ENCODE measurements around the gene TMEM139. TPM values are rescaled to one million over a fixed set of nuclear protein-coding genes. Genes with fewer than 3 reads are reported as not detected.
"Not testable (repeated sequence)": the region's sequence is repeated elsewhere in the genome, so short reads cannot be mapped to it uniquely, and the experiment has no call there.

The TMEM139 gene
- total RNA-seq, 2 donors from 2014 or later = 18.4 to 27.2 TPM

DNA sequence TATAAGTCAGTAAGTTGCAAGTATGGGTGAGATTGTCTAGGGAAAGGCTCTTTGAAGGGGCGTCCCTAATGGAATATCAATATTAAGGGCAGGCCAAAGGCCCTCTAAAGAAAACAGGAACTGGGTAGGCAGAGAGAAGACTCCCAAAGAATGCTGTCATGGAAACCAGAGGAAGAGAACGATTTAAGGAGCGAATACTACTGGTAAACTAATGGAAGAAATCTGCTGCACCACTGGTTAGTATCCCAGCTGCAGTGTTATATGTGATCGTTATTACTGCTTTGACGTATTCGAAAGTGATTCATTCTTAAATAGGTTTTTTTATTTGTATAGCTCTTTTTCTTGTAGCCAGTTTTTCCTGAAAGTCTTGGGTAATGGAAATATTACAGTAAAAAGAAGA is 4.7 kb downstream of the TMEM139 start:
- no peak for DNase-seq
- Histone ChIP-seq H3K36me3 (peaks cover 9% of the 10 kb centered on the region), H3K4me3 (peak overlapping the region; percentile 89), H3K4me1 (no peaks in the 10 kb centered on the region), H3K27me3 (no peaks in the 10 kb centered on the region), H3K9ac (ENCODE audit: low read depth in 2 of 2, low read length in 2 of 2) (peak overlapping the region in 1 of 2 donors; percentile 79), H3K27ac (no peak overlapping the region), H3K9me3 (no peaks in the 10 kb centered on the region)
- TF ChIP-seq CTCF (IDR thresholded peaks at IDR 0.05) = no peak
- intact Hi-C loops (cut with DNase I) = no loop called here

DNA sequence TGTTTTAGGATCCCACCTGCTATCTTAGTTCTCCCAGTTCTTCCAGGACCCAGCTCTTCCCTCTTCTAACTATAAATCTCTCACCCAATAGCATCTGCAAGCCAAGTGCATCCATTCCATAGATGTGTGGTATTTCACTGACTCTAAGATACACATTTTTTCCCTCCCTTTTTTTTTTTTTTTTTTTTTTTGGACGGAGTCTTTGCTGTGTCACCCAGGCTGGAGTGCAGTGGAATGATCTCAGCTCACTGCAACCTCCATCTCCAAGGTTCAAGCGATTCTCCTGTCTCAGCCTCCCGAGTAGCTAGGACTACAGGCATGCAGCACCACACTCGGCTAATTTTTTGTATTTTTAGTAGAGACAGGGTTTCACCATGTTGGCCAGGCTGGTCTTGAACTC is 5.1 kb downstream of the TMEM139 start:
- H3K4me1 ChIP-seq; DNase-seq; H3K4me3 ChIP-seq; intact Hi-C loops (cut with DNase I); H3K9me3 ChIP-seq; H3K27ac ChIP-seq; H3K27me3 ChIP-seq; H3K9ac ChIP-seq (ENCODE audit: low read depth in 2 of 2, low read length in 2 of 2): not testable (repeated sequence)
- peaks cover 12% of the 10 kb centered on the region for H3K36me3 ChIP-seq

DNA sequence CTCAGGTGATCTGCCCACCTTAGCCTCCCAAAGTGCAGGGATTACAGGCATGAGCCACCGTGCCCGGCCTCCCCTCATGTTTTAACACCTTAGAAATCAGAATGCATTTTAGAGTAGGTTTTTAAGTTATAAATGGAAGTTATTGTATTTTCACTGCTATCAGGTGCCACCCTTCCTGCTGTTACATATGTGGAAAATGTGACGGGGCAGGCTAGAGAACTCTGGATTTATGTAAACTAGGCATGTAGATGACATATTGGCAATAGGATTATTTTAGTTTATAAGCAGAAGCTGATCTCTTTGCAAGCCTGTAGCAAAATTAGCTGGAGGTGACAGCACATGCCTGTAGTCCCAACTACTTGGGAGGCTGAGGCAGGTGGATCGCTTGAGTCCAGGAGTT is 5.5 kb downstream of the TMEM139 start:
- H3K4me1 ChIP-seq = no peaks in the 10 kb centered on the region
- DNase-seq = no peak
- no peak for TF ChIP-seq CTCF (IDR thresholded peaks at IDR 0.05)
- intact Hi-C loops (cut with DNase I) = no loop called here
- no peaks in the 10 kb centered on the region for H3K27me3 ChIP-seq
- H3K27ac ChIP-seq = no peak overlapping the region
- H3K9me3 ChIP-seq = no peaks in the 10 kb centered on the region
- H3K4me3 ChIP-seq = no peak overlapping the region
- H3K9ac ChIP-seq (ENCODE audit: low read depth in 2 of 2, low read length in 2 of 2) = no peak overlapping the region
- H3K36me3 ChIP-seq = peaks cover 12% of the 10 kb centered on the region

GRCh38 chr7:143292876-143293275 is 8.1 kb downstream of the TMEM139 start:
- Histone ChIP-seq H3K9me3 (no peaks in the 10 kb centered on the region), H3K27ac (no peak overlapping the region), H3K9ac (ENCODE audit: low read depth in 2 of 2, low read length in 2 of 2) (no peak overlapping the region), H3K4me1 (no peaks in the 10 kb centered on the region), H3K27me3 (no peaks in the 10 kb centered on the region), H3K36me3 (peaks cover 12% of the 10 kb centered on the region), H3K4me3 (no peak overlapping the region)
- TF ChIP-seq CTCF (IDR thresholded peaks at IDR 0.05) = no peak
- DNase-seq = no peak
- intact Hi-C loops (cut with DNase I) = no loop called here

DNA sequence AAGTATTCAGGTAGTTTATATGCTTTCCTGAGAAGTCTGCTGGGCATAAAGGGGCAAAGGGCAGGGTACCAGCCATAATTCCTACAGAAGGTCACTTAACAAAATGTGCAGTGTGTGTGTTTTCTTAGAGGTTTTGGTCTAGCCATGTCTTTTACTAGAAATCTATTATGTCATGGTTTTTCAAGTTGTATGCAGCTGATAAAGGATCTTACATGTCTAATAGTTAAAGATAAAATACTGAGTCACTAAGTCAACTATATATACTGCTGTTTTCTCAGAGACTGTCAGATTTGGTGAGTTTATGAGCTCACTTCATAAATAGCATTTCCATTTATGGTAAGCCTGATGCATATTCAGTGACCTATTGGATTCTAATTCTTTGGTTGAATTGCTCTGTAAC is 11.1 kb downstream of the TMEM139 start:
- H3K9me3 ChIP-seq = no peaks in the 10 kb centered on the region
- H3K27ac ChIP-seq = no peak overlapping the region
- DNase-seq = no peak
- no peaks in the 10 kb centered on the region for H3K27me3 ChIP-seq
- no peak overlapping the region for H3K9ac ChIP-seq (ENCODE audit: low read depth in 2 of 2, low read length in 2 of 2)
- peaks cover 20% of the 10 kb centered on the region for H3K36me3 ChIP-seq
- intact Hi-C loops (cut with DNase I) = no loop called here
- H3K4me1 ChIP-seq = no peaks in the 10 kb centered on the region
- TF ChIP-seq CTCF (IDR thresholded peaks at IDR 0.05) = no peak
- no peak overlapping the region for H3K4me3 ChIP-seq

- Histone ChIP-seq H3K27ac (no peak overlapping the region), H3K4me1 (no peaks in the 10 kb centered on the region), H3K9ac (ENCODE audit: low read depth in 2 of 2, low read length in 2 of 2) (no peak overlapping the region), H3K36me3 (peaks cover 24% of the 10 kb centered on the region), H3K9me3 (no peaks in the 10 kb centered on the region), H3K4me3 (no peak overlapping the region), H3K27me3 (no peaks in the 10 kb centered on the region)
- DNase-seq = no peak
- intact Hi-C loops (cut with DNase I) = no loop called here
- TF ChIP-seq CTCF (IDR thresholded peaks at IDR 0.05) = no peak
These were observed 11.9 kb downstream of the TMEM139 start for GRCh38 chr7:143296686-143297085.

All from colonic mucosa (tissue), 4 donors.